ENCODE measurements around the gene XPNPEP3. TPM values are rescaled to one million over a fixed set of nuclear protein-coding genes. Genes with fewer than 3 reads are reported as not detected.
"Not testable (repeated sequence)": the region's sequence is repeated elsewhere in the genome, so short reads cannot be mapped to it uniquely, and the experiment has no call there.

XPNPEP3 gene
- polyA plus RNA-seq, 10 donors: 8.6 to 18.9 (median 12.3) TPM

DNA sequence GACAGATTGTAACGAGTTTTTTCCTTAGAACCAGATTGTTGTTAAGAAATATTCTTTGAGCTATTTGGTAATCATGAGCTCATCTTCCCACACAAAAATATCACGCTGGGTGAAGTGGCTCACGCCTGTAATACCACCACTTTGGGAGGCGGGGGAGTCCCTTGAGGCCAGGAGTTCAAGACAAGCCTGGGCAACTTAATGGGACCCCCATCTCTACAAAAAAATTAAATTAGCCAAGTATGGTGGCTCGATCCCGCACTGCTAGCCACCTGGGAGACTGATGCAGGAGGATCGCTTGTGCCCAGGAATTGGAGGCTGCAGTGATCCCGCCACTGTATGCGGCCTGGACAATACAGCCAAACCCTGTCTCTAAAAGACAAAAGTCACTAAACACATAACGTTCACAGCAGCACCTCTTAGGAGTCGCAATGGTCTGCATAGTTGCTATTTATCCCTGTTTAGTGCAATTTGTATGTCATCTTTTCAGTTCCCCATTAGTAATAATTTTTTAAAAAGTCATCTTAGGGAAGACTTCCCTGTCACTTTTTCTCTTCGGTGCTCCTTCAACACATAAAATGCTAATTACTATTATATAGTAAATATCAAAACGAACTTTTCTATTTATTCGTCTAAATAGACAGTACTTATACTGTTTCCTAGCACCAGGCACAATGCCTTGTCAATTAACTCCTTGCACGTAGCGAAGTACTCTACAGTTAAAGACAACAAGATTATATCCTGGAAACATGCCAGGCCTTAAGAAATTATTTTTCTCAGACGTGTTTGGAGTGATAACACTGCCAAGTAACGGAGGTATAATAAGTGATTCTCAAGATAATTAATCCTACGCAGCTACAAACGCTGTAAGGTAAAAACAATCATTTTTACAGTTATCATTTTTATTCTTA lies 1.6 kb upstream of the XPNPEP3 start:
- peak in 1 of 3 donors; percentile 32 for DNase-seq

GRCh38 chr22:40855979-40856512 lies 902 bp upstream of the XPNPEP3 start:
- peak in 2 of 3 donors; percentile 36 to 81 for DNase-seq

- no peak for DNase-seq
Observed at GRCh38 chr22:40857309-40857855, 434 bp downstream of the XPNPEP3 start.

GRCh38 chr22:40862013-40862412 lies 5.1 kb downstream of the XPNPEP3 start, which contains the start of gene DNAJB7:
TSS of gene DNAJB7 (minus strand) at chr22:40862113. CDS start at chr22:40861994, 119 bp downstream.
- no peak for DNase-seq

DNA sequence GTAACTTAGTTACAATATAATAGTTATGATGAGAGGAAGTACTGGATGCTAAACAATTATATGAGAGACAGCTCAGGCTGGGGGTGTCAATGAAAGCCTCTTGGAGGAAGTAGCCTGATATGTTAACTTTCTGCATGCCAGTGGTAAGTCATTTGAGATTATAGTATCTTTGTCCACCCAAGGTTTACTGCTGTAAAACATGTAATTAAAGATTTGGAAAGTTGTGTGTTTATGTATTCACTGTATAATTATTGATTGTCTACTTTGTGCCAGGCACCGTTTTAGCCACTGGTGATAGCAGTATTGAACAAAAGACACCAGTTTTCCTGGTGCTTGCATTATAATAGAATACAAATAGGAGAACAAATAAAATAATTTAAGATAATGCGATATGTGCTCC lies 5.6 kb downstream of the XPNPEP3 start:
- no peak for DNase-seq

- no peak for DNase-seq
Observed at GRCh38 chr22:40867109-40867508, 10.2 kb downstream of the XPNPEP3 start.

GRCh38 chr22:40868379-40868778 lies 11.4 kb downstream of the XPNPEP3 start:
- DNase-seq: not testable (repeated sequence)

DNA sequence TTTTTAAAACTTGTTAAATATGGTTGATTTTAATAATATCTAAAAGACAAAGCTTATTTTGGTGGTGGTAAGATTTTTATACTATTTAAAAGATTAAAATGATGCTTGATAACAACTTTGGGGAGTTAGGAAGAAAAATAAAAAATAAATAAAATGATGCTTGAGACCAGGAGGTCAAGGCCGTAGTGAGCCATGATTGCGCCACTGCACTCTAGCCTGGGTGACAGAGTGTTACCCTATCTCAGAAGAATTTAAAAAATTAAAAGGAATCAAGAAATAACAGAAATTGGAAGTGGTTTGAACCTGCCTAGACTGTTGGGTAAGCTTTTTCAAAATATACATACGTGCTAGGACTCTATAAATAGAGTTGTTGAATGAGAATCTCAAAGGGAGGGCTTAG lies 17.1 kb downstream of the XPNPEP3 start:
- no peak for DNase-seq

DNA sequence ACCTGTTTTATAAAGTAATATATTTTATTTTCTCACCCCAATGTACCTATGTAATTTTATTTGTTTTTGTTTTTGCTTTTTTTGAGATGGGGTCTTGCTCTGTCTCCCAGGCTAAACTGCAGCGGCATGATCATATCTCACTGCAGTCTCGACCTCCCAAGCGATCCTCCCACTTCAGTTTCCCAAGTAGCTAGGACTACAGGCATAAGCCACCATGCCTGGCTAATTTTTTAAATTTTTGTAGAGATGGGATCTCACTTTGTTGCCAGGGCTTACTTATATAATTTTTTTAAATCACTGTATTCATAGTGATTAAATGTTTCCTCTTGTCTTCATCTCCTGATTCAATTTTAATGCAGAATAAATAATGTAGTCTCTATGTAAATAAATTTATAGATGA lies 18.2 kb downstream of the XPNPEP3 start:
- DNase-seq: no peak

DNA sequence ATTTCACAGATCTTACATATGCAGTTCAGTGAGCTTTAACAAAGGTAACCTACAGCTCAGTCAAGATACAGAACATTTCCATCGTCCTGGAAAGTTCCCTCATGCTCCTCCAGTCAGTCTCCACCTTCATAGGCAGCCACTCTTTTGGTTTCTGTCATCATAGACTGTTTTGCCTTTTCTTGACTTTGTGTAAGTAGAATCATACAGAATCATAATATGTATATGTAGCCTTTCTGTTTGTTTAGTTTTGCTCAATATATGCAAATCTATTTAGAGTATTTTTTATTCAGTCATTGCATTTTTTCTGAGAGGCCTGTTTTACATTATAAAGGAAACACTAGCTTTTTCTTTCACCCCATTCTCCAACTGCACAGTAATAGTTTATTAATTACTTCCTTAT lies 20.0 kb downstream of the XPNPEP3 start:
- DNase-seq: no peak

DNA sequence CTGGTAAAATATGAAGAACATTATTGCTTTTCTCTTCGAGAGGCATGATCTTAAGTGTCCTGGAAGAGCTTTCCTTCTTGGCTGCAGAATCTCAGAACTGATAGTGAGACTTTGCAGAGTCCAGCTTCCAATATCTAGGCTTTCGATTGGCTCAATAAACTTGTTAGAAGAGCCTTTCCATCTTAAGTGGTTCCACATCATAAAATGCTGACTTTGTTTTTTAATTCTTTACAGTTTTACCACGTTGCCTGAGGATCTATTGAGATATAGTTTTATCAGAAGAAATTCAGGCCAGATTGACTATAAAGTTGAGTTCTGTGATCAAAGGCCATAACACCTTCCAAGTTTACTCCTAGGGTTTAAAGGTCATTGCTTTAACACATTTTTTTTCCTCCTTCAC lies 20.5 kb downstream of the XPNPEP3 start:
- DNase-seq: no peak

DNA sequence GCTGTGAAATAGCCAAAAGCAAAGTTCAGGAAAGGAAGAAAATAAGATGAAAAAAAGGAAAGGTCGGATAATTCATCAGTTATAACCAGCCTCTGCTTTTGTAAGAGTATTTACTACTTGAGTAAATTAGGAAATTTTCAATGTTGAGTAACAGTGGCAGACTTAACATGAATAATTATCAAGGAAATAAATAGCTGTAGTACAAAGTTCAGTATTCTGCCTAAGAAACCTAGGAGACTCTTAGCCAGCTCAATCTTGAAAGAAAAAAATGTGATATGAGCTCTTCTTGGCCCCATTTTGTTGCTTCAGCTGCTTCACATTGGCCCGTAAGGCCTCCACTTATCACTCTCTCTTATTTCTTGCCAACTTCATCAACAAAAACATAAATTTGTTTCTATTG lies 22.0 kb downstream of the XPNPEP3 start:
- DNase-seq: no peak

DNA sequence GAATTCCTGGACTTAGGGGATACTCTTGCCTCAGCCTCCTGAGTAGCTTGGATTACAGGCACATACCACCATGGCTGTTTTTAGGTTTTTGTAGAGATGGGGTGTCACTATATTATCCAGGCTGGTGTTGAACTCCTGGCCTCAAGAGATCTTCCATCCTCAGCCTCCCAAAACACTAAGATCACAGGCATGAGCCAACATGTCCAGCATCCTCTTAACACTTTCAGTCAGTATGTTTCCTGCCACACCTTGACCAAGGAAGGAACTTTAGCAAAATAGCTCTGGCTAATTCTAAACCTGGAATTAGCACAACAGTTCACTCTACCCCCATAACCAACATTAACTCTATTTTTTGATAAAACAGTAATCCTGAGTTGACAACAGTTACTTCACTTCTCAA lies 32.2 kb downstream of the XPNPEP3 start:
- DNase-seq: no peak

DNA sequence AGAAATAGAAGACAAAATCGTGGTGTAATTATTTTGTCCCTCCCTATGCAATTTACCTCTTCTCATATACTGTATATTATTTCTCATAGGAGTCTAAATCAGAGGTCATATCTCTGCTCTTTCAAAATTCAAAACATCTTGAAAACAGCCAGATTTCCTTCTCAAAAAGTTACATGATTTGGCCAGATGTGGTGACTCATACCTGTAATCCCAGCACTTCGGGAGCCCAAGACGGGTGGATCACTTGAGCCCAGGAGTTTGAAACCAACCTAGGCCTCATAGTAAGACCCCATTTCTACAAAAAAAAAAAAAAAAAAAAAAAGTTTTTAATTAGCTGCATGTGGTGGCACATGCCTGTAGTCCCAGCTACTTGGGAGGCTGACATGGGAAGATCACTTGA lies 33.9 kb downstream of the XPNPEP3 start:
- no peak for DNase-seq

- DNase-seq: no peak
Observed at GRCh38 chr22:40894417-40894816, 37.5 kb downstream of the XPNPEP3 start.

GRCh38 chr22:40898850-40899357 lies 42.0 kb downstream of the XPNPEP3 start:
- peak; percentile 36 to 60 (median 45) for DNase-seq

GRCh38 chr22:40904101-40904500 lies 47.2 kb downstream of the XPNPEP3 start:
- no peak for DNase-seq

GRCh38 chr22:40908895-40909294 lies 51.9 kb downstream of the XPNPEP3 start:
- no peak for DNase-seq

- DNase-seq: no peak
Observed at GRCh38 chr22:40911772-40912171, 54.8 kb downstream of the XPNPEP3 start.

DNA sequence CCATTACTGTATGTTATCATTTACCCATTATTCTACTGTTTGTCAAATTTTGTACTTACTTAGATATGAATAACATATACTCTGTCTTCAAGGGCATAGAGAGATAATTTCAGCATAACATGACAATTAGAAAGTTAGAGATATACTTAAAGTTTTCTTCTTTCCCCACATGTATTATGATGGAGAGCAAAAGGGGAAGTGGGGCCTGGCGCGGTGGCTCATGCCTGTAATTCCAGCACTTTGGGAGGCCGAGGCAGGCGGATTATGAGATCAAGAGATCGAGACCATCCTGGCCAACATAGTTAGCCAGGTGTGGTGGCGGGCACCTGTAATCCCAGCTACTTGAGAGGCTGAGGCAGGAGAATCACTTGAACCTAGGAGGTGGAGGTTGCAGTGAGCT lies 56.0 kb downstream of the XPNPEP3 start:
- DNase-seq: not testable (repeated sequence)

GRCh38 chr22:40919446-40919845 lies 62.5 kb downstream of the XPNPEP3 start:
- no peak for DNase-seq

- DNase-seq: no peak
Observed at GRCh38 chr22:40920526-40920925, 63.6 kb downstream of the XPNPEP3 start.
